Epithelial cell of proximal tubule (primary cell): ENCODE results near the gene ANKLE2. TPM values are rescaled to one million over a fixed set of nuclear protein-coding genes. Genes with fewer than 3 reads are reported as not detected.
"Not testable (repeated sequence)": the region's sequence is repeated elsewhere in the genome, so short reads cannot be mapped to it uniquely, and the experiment has no call there.

ENCODE experiments used
- DNase-seq: peaks from one replicate; pipeline ENCODE4 v3.0.0-alpha.2; 2011; ENCODE audit warnings: low read depth
- H3K4me3 ChIP-seq: 2 replicates; pipeline ENCODE4 v1.5.1; 2011; ENCODE audit warnings: low read depth, mild to moderate bottlenecking, low read length
- CTCF ChIP-seq: conservative IDR thresholded peaks from 2 replicates; pipeline ENCODE4 v1.5.1; 2012; ENCODE audit warnings: low read depth, mild to moderate bottlenecking, low read length
- total RNA-seq: library from RNA; depleted of rRNA; stranded (reverse); fragments of >200 nt; gene quantifications from 2 replicates; pipeline ENCODE4 v1.2.3, GENCODE V29; 2015

ANKLE2 gene
- total RNA-seq, result 100 and 111 TPM in 2 replicates

GRCh38 chr12:132761032-132761920, at the start of gene ANKLE2:
Gene ANKLE2, minus strand, starts transcription at chr12:132761832. Its CDS starts 34 bp downstream, at chr12:132761798.
- no peak for TF ChIP-seq CTCF
- peak within 1 kb of the TSS; percentile 83 for H3K4me3 ChIP-seq
- no peak for DNase-seq

DNA sequence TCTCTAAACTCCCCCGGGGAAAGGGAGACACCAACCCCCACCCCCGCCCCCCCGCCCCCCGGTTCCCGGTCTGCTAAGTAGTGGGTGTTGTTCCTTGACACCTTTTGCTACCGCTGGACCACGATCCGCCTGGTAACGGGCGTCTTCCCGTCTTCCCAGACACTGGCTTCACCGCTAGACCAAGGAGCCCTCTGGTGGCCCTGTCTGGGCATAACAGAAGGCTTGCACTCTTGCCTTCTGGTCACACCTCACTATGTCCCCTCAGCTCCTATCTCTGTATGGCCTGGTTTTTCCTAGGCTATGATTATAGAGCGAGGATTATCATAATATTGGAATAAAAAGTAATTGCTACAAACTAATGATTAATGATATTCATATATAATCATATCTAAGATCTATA, 47.8 kb upstream of the ANKLE2 start:
- TF ChIP-seq CTCF, result peak; percentile 36
- H3K4me3 ChIP-seq, DNase-seq: not testable (repeated sequence)

DNA sequence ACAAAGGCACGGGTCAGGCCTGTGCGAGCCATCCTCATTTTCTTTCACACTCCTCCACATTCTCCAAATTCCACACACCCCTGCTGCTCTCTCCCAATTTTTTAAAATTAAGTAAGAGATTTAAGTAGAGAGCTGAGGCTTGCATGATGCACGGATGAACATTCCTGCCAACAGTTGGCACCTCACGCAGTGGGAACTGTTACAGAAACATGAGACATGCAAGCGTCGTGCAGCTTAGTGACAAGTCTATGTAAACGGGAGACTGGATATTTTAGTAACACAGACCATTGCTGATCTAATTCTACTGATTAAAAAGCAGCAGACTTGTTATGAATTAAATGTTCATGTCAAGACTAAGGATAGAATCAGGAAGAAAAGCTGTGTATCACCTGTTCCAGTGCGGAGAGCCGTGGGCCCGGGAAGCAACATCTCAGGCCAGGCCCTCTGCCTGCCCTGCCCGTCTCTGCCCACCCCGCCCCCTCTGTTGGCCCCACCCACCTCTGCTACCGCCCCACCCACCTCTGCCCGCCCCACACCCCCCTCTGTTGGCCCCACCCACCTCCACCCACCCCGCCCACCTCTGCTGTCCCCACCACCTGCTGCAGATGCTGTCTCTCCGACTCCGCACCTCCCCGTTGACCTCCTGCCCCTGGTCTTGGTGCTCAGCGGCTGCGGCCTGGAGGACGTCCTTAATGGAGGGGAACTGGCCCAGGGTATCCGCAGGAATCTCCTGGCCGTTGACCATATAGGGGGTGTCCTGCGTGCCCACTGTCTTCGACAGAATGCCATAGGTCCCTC, 45.9 kb upstream of the ANKLE2 start:
- no peak for DNase-seq
- no peak overlapping the region for H3K4me3 ChIP-seq
- no peak for TF ChIP-seq CTCF

DNA sequence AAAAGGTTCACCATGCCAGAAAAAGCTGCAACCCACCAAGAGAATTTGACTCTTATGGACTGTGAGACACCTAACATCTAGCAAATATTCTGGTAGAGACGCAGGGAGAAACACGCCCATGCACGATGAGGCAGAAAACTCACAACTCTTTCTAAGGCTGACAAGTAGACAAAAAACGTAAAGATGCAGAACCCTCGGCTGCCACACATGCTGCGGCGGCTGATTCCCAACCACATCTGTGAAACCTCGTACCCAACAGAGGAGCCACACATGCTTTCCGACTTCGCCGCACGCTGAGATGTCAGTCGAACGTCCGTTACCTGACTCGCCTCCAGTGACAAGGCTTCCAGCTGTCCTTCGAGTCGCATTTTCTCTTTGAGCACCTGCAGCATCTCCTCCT, 45.2 kb upstream of the ANKLE2 start:
- no peak for DNase-seq
- no peak for TF ChIP-seq CTCF
- H3K4me3 ChIP-seq, result no peak overlapping the region

DNA sequence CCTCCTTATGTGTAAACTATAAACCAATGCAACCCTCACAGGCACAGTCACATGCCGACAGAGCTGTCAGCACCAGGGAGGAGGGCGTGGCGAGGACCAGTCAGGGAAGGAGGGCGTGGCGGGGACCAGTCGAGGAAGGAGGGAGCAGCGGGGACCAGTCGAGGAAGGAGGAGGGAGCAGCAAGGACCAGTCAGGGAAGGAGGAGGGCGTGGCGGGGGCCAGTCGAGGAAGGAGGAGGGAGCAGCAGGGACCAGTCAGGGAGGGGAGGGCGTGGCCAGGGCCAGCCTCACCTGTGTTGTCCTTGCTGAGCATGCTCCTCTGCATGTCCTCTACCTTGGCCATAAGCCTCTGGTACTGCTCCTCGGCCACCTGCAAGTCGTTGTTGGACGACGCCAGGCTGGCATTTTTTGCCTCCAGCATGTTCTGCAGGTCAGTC, 42.8 kb upstream of the ANKLE2 start:
- no peak for DNase-seq
- TF ChIP-seq CTCF, result no peak
- H3K4me3 ChIP-seq, result no peak overlapping the region

DNA sequence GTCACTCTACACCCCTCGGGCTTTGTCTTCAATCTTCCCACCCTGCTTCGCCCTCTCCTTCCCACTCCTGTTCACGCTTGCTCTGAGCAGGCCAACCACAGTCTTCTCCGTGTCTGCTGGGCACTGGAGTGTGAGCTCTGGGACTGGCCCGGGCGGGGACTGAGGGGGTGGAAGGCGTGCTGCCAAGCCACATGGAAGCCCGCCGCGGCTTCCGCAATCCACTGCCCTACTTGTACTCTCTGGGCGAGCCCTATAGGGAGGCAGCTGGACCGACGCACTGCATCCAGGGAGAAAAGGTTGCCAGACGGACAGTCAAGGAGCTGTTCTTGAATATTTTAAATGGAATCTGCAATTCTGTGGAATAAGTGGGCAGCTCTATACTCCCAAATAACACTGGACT, 42.3 kb upstream of the ANKLE2 start:
- H3K4me3 ChIP-seq, result no peak overlapping the region
- no peak for TF ChIP-seq CTCF
- DNase-seq, result no peak
